Fibroblast of lung (primary cell): ENCODE data around the gene HERC3. TPM values are rescaled to one million over a fixed set of nuclear protein-coding genes. Genes with fewer than 3 reads are reported as not detected.
A peak's percentile ranks its signal among the peaks of the same experiment; 100 is the strongest.

Experiments
- DNase-seq, 2 donors: peaks; one replicate each; pipeline versions ENCODE4 v3.0.0 to v3.0.0-alpha.2; 2010; ENCODE audit warnings: low read depth in 2 of 2
- H2AFZ ChIP-seq: 2 replicates; pipeline ENCODE4 v1.5.1; 2012; ENCODE audit warnings: low read length, control low read depth, inconsistent platforms
- H3K27ac ChIP-seq: 2 replicates; pipeline ENCODE4 v1.5.1; 2011; ENCODE audit warnings: low read length, control low read depth; ENCODE audit not compliant: insufficient read depth
- H3K27me3 ChIP-seq: 2 replicates; pipeline ENCODE4 v1.5.1; 2011; ENCODE audit warnings: mild to moderate bottlenecking, low read length; ENCODE audit not compliant: control insufficient read depth, insufficient read depth
- H3K36me3 ChIP-seq: 2 replicates; pipeline ENCODE4 v1.5.1; 2011; ENCODE audit warnings: low read length; ENCODE audit not compliant: control insufficient read depth, insufficient read depth
- H3K4me1 ChIP-seq: 2 replicates; pipeline ENCODE4 v1.5.1; 2011; ENCODE audit warnings: low read length; ENCODE audit not compliant: control insufficient read depth, insufficient read depth; ENCODE audit errors: extremely low read depth
- H3K4me2 ChIP-seq: 2 replicates; pipeline ENCODE4 v1.5.1; 2011; ENCODE audit warnings: low read length, control low read depth; ENCODE audit not compliant: insufficient read depth; ENCODE audit errors: extremely low read depth
- H3K4me3 ChIP-seq, 4 experiments: fragments of 200-600 bp in 1 of 4; sonication (generic) in 1 of 4; replicated peaks in 1 of 4; 2 replicates each; pipeline ENCODE4 v1.5.1; 2011 to 2016; ENCODE audit warnings: low read length in 4 of 4, low read depth in 3 of 4, mild to moderate bottlenecking in 3 of 4, control low read depth in 2 of 4, inconsistent platforms in 1 of 4, mixed read lengths in 1 of 4; ENCODE audit not compliant: insufficient read depth in 1 of 4; ENCODE audit errors: control extremely low read depth in 1 of 4
- H3K79me2 ChIP-seq: 2 replicates; pipeline ENCODE4 v1.5.1; 2012; ENCODE audit warnings: mild to moderate bottlenecking, low read length, inconsistent platforms; ENCODE audit not compliant: control insufficient read depth, insufficient read depth
- H3K9ac ChIP-seq: 2 replicates; pipeline ENCODE4 v1.5.1; 2011; ENCODE audit warnings: mild to moderate bottlenecking, low read length, control low read depth; ENCODE audit not compliant: insufficient read depth
- H3K9me3 ChIP-seq: 2 replicates; pipeline ENCODE4 v1.5.1; 2012; ENCODE audit warnings: low read depth, low read length; ENCODE audit not compliant: control insufficient read depth, insufficient read depth
- H4K20me1 ChIP-seq: 2 replicates; pipeline ENCODE4 v1.5.1; 2011; ENCODE audit warnings: low read length; ENCODE audit not compliant: control insufficient read depth, insufficient read depth; ENCODE audit errors: extremely low read depth
- EZH2 ChIP-seq: IDR thresholded peaks from 2 replicates; pipeline ENCODE4 v1.5.1; 2012; ENCODE audit warnings: low read length, control low read depth, mild to moderate bottlenecking; ENCODE audit errors: missing control alignments
- polyA plus RNA-seq, 2 donors: library from polyadenylated mRNA; depleted of rRNA in 1 of 2; stranded (reverse) in 1 of 2; unstranded in 1 of 2; fragments of >200 nt; gene quantifications; 2 replicates each; pipeline ENCODE4 v1.2.1, GENCODE V29; 2011 to 2012; ENCODE audit warnings: missing spikeins in 1 of 2
- total RNA-seq: library from RNA; depleted of rRNA; stranded (reverse); fragments of >200 nt; gene quantifications from 2 replicates; pipeline ENCODE4 v1.2.1, GENCODE V29; 2014
- TF ChIP-seq, protein P1 (sequence below), 2 donors: IDR thresholded peaks in 1 of 2; conservative IDR thresholded peaks in 1 of 2; 1 replicate in 1 of 2; 2 replicates in 1 of 2; pipeline ENCODE4 v1.5.1; 2011 to 2012; ENCODE audit warnings: low read length in 2 of 2, control low read depth in 1 of 2, inconsistent platforms in 1 of 2, low read depth in 1 of 2, mild to moderate bottlenecking in 1 of 2

Gene HERC3
- total and polyA plus RNA-seq, 2 donors (not counting 1 experiment from before 2014, with no cell fraction given): 24.5 to 27.6 TPM

DNA sequence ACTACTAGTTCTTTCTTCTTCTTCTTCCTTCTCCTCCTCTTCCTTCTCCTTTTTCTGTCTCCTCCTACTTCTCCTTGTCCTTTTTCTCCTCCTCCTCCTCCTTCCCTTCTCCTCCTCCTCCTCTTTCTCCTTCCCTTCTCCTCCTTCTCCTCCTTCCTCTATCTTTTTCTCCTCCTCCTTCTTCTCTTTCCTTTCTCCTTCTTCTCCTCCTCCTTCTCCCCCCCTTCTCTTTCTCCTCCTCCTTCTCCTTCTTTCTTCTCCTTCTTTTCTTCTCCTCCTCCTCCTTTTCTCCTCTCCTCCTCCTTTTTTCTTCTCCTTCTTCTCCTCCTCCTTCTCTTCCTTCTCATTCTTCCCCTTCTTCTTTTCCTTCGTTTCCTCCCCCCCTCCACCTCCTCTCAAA is 127.1 kb downstream of the HERC3 start:
- Histone ChIP-seq H2AFZ (no peak overlapping the region), H3K4me1 (no peaks in the 10 kb centered on the region), H3K9ac (no peak overlapping the region), H3K4me2 (no peak overlapping the region), H3K27ac (no peak overlapping the region), H3K9me3 (no peaks in the 10 kb centered on the region), H3K27me3 (no peaks in the 10 kb centered on the region), H3K4me3 (no peak overlapping the region), H3K79me2 (no peaks in the 10 kb centered on the region), H3K36me3 (peaks cover 4% of the 10 kb centered on the region), H4K20me1 (no peaks in the 10 kb centered on the region)
- TF ChIP-seq, protein P1, sequence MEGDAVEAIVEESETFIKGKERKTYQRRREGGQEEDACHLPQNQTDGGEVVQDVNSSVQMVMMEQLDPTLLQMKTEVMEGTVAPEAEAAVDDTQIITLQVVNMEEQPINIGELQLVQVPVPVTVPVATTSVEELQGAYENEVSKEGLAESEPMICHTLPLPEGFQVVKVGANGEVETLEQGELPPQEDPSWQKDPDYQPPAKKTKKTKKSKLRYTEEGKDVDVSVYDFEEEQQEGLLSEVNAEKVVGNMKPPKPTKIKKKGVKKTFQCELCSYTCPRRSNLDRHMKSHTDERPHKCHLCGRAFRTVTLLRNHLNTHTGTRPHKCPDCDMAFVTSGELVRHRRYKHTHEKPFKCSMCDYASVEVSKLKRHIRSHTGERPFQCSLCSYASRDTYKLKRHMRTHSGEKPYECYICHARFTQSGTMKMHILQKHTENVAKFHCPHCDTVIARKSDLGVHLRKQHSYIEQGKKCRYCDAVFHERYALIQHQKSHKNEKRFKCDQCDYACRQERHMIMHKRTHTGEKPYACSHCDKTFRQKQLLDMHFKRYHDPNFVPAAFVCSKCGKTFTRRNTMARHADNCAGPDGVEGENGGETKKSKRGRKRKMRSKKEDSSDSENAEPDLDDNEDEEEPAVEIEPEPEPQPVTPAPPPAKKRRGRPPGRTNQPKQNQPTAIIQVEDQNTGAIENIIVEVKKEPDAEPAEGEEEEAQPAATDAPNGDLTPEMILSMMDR (conservative IDR thresholded peaks at IDR 0.05 in 1 of 2, IDR thresholded peaks at IDR 0.05 in 1 of 2; ENCODE audit: low read depth in 1 of 2, low read length in 2 of 2): no peak
- no peak for TF ChIP-seq EZH2
- no peak for DNase-seq

DNA sequence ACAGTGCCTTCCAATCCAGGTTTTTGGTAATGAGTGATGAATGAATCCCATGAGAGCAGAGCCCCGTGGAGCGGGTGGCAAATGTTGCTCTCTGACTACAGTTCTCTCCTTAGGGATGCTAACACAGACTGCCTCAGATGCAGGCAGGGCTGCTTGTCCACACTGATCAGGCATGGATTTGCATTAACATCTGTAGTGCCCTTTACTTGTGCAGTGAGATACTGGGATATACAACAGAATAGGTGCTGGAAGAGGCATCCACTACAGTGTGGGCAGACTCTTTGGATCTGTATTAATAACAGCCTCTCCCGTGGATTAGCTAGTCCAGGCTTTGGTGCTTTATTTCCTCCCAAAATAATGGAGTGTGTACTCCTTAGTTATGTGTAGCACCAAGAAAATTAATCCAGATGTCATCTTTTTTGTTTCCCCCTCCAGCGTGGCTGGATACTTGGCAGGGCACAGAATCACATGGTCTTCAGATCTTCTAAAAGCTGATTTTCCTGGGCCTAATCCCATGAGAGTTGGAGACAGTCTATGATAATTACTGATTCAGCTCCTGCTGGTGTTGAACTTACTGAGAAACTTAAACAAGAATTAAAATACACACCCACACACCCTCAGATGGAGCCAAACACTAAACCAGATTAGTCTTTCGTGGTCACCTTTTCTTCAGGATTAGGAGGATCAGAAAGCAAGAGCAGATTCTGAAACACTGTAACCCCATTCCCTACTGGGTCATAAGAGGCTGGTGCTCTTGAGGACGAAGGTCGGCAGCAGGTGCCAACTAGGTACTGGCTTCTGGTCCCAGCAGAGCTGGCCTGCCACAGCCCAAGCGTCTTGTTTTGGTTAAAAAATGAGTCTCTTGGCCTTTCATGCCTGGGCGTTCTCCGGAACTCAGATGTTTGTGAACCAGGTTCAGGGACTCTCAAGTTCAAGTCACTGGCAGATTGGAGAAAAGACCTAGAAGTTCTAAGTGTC is 128.5 kb downstream of the HERC3 start:
- Histone ChIP-seq H3K79me2 (no peaks in the 10 kb centered on the region), H3K27ac (no peak overlapping the region)
- DNase-seq: peak in 1 of 2 donors; percentile 37

DNA sequence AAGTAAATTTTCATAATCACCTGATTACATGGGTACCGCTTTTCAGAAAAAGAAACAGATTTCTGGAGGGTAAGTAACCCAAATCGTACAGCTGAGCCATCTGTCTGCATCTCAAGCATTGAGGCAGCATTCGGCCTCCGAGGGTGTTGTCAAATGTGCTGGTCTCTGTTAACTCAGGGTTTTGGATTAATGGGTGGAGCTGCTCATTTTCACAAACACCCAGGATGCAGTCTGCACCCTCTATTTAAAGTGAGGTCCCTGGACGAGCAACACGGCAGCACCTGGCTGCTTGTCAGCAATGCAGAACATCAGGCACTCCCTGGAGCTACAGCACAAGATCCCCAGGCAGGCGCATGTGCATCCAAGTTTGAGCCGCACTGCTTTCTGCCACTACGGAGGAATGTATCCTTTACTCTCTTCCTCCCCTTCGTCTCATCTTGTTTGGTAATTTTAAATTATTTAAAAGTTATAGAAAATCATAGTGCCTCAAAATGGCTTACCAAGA is 130.0 kb downstream of the HERC3 start:
- TF ChIP-seq, protein P1 (conservative IDR thresholded peaks at IDR 0.05 in 1 of 2, IDR thresholded peaks at IDR 0.05 in 1 of 2; ENCODE audit: low read depth in 1 of 2, low read length in 2 of 2): no peak
- no peak for TF ChIP-seq EZH2
- Histone ChIP-seq H4K20me1 (no peaks in the 10 kb centered on the region), H2AFZ (no peak overlapping the region)

More for the DNA sequence above, 128.5 kb downstream of the HERC3 start:
- H3K9ac ChIP-seq: no peak overlapping the region
- peaks cover 2% of the 10 kb centered on the region for H3K4me1 ChIP-seq
- no peak overlapping the region for H3K4me3 ChIP-seq
- H3K9me3 ChIP-seq: no peaks in the 10 kb centered on the region
- TF ChIP-seq, protein P1 (conservative IDR thresholded peaks at IDR 0.05 in 1 of 2, IDR thresholded peaks at IDR 0.05 in 1 of 2; ENCODE audit: low read depth in 1 of 2, low read length in 2 of 2): no peak
- no peak for TF ChIP-seq EZH2
- H3K27me3 ChIP-seq: no peaks in the 10 kb centered on the region
- H3K4me2 ChIP-seq: no peak overlapping the region
- no peaks in the 10 kb centered on the region for H4K20me1 ChIP-seq
- H2AFZ ChIP-seq: no peak overlapping the region
- peaks cover 4% of the 10 kb centered on the region for H3K36me3 ChIP-seq

More for the DNA sequence above, 130.0 kb downstream of the HERC3 start:
- no peaks in the 10 kb centered on the region for H3K27me3 ChIP-seq
- DNase-seq: no peak
- H3K27ac ChIP-seq: no peak overlapping the region
- peaks cover 4% of the 10 kb centered on the region for H3K36me3 ChIP-seq
- H3K4me1 ChIP-seq: peaks cover 7% of the 10 kb centered on the region
- no peaks in the 10 kb centered on the region for H3K79me2 ChIP-seq
- no peak overlapping the region for H3K4me3 ChIP-seq
- H3K9ac ChIP-seq: no peak overlapping the region
- H3K4me2 ChIP-seq: no peak overlapping the region
- no peaks in the 10 kb centered on the region for H3K9me3 ChIP-seq
